SIG-M5 treated with dmso at 0.1 percent for 504 hours (cell line): ENCODE measurements around the gene ITM2C.
A peak's percentile ranks its signal among the peaks of the same experiment; 100 is the strongest.

Source experiments
- DNase-seq: peaks from one replicate; lab custom pipeline; 2025; ENCODE audit not compliant: unreplicated experiment; lab: John Stamatoyannopoulos, UW

ITM2C gene

GRCh38 chr2:230924470-230925341, 60.0 kb downstream of the ITM2C start, which contains the start of gene GPR55:
Gene GPR55, minus strand, starts transcription at chr2:230925242. Its CDS starts 14,280 bp downstream, at chr2:230910962.
- peak; percentile 79 for DNase-seq

GRCh38 chr2:230925443-230925878, 60.7 kb downstream of the ITM2C start:
- DNase-seq = no peak

GRCh38 chr2:230925879-230926765, 61.4 kb downstream of the ITM2C start:
- no peak for DNase-seq

GRCh38 chr2:230927711-230928341, 63.1 kb downstream of the ITM2C start:
- no peak for DNase-seq
